ENCODE results near the gene GNB1L. TPM values are rescaled to one million over a fixed set of nuclear protein-coding genes. Genes with fewer than 3 reads are reported as not detected.
A peak's percentile ranks its signal among the peaks of the same experiment; 100 is the strongest.

GNB1L gene
- total RNA-seq, 1 donor from 2014 or later: 3.0 TPM

- Mint-ChIP-seq H3K27me3 (ENCODE audit: insufficient read depth, low read depth) (peaks cover 3% of the 10 kb centered on the region), H3K4me1 (no peaks in the 10 kb centered on the region), H3K36me3 (no peaks in the 10 kb centered on the region), H3K27ac (no peak overlapping the region), H3K4me3 (peak overlapping the region; percentile 27), H3K9me3 (no peaks in the 10 kb centered on the region)
- Histone ChIP-seq H2AFZ (replicated peaks) (no peak overlapping the region), H3K36me3 (no peaks in the 10 kb centered on the region), H3K9me3 (ENCODE audit: low read depth) (no peaks in the 10 kb centered on the region), H3K4me2 (no peak overlapping the region), H3K4me1 (peaks cover 12% of the 10 kb centered on the region), H3K27ac (no peak overlapping the region), H4K20me1 (ENCODE audit: low read depth) (no peaks in the 10 kb centered on the region), H3K27me3 (peaks cover 8% of the 10 kb centered on the region), H3F3A (ENCODE audit: low read depth) (no peaks in the 10 kb centered on the region), H3K9ac (no peak overlapping the region), H3K79me2 (ENCODE audit: low read depth) (no peaks in the 10 kb centered on the region), H3K4me3 (no peak overlapping the region)
- no peak for DNase-seq (ENCODE audit: low spot score)
- TF ChIP-seq EZH2phosphoT487 (IDR thresholded peaks at IDR 0.05) (no peak), CTCF (IDR thresholded peaks at IDR 0.05) (no peak), EZH2 (IDR thresholded peaks at IDR 0.05) (no peak)
These were observed 118.8 kb downstream of the GNB1L start for GRCh38 chr22:19735665-19736510.

DNA sequence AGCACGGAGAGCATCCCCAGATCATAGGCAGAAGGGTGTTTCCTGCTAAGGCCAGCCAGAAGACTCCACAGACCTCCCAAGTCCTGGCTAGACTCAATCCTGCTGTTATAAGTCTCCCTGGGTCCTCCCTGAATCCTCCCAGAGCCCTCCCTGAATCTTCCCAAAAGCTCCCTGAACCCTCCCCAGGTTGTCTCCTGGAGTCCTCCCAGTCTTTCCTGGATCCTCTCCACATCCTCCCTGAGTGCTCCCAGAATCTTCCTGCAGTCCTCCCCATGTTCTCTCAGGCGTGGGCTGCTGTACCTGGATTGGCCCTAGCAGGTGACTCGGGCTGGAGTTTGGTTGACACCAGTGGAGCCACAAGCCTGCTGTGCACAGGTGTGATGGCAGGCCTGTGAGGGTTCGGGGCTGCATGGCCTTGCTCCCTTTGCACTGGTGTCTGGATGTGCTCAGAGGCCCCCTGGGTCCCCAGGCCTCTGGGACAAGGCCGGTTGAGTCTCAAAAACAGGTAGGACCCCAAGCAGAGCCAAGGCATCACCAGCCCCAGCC, 119.8 kb downstream of the GNB1L start:
- H3K9me3 ChIP-seq (ENCODE audit: low read depth): no peaks in the 10 kb centered on the region
- Mint-ChIP-seq H3K9me3 (no peaks in the 10 kb centered on the region), H3K4me3 (no peak overlapping the region), H3K4me1 (no peaks in the 10 kb centered on the region), H3K27ac (peak overlapping the region; percentile 63), H3K36me3 (no peaks in the 10 kb centered on the region), H3K27me3 (ENCODE audit: insufficient read depth, low read depth) (peaks cover 9% of the 10 kb centered on the region)
- H2AFZ ChIP-seq (replicated peaks): no peak overlapping the region
- no peak overlapping the region for H3K9ac ChIP-seq
- no peaks in the 10 kb centered on the region for H3F3A ChIP-seq (ENCODE audit: low read depth)
- no peak overlapping the region for H3K4me3 ChIP-seq
- no peak for TF ChIP-seq EZH2 (IDR thresholded peaks at IDR 0.05)
- no peak for TF ChIP-seq CTCF (IDR thresholded peaks at IDR 0.05)
- TF ChIP-seq EZH2phosphoT487 (IDR thresholded peaks at IDR 0.05): no peak
- no peaks in the 10 kb centered on the region for H3K79me2 ChIP-seq (ENCODE audit: low read depth)
- no peaks in the 10 kb centered on the region for H3K36me3 ChIP-seq
- peaks cover 12% of the 10 kb centered on the region for H3K4me1 ChIP-seq
- H3K27ac ChIP-seq: no peak overlapping the region
- no peaks in the 10 kb centered on the region for H4K20me1 ChIP-seq (ENCODE audit: low read depth)
- DNase-seq (ENCODE audit: low spot score): no peak
- H3K4me2 ChIP-seq: no peak overlapping the region
- H3K27me3 ChIP-seq: peaks cover 15% of the 10 kb centered on the region

DNA sequence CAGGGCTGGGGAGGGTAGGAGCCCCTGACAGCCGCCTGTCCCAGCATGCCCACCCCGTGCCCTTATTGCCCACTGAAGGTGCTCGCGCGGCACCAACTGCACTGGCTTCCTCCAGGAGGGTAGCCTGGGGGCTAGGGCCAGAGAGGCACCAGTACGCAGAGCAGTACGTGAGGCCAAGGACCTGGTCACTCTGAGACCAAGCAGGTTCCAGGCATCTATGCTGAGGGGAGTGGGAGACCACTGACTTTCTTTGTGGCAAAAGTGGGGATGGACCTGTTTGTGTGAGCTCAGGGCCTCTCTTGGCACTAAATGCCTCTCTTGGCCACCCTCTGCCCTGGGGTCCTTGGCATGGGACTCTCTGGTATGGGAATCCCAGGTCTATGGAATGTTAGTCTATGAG, 120.5 kb downstream of the GNB1L start:
- Histone ChIP-seq H2AFZ (replicated peaks) (no peak overlapping the region), H3K9ac (no peak overlapping the region), H3K4me3 (no peak overlapping the region), H3K27ac (no peak overlapping the region), H3F3A (ENCODE audit: low read depth) (no peaks in the 10 kb centered on the region), H3K4me2 (no peak overlapping the region), H4K20me1 (ENCODE audit: low read depth) (no peaks in the 10 kb centered on the region), H3K9me3 (ENCODE audit: low read depth) (no peaks in the 10 kb centered on the region), H3K27me3 (peaks cover 22% of the 10 kb centered on the region), H3K79me2 (ENCODE audit: low read depth) (no peaks in the 10 kb centered on the region), H3K4me1 (peaks cover 12% of the 10 kb centered on the region), H3K36me3 (no peaks in the 10 kb centered on the region)
- H3K9me3 Mint-ChIP-seq: no peaks in the 10 kb centered on the region
- H3K4me1 Mint-ChIP-seq: no peaks in the 10 kb centered on the region
- H3K27me3 Mint-ChIP-seq (ENCODE audit: insufficient read depth, low read depth): peaks cover 10% of the 10 kb centered on the region
- H3K27ac Mint-ChIP-seq: no peak overlapping the region
- TF ChIP-seq CTCF (IDR thresholded peaks at IDR 0.05) (no peak), EZH2phosphoT487 (IDR thresholded peaks at IDR 0.05) (no peak), EZH2 (IDR thresholded peaks at IDR 0.05) (no peak)
- H3K36me3 Mint-ChIP-seq: no peaks in the 10 kb centered on the region
- no peak for DNase-seq (ENCODE audit: low spot score)
- no peak overlapping the region for H3K4me3 Mint-ChIP-seq

Data from neural progenitor cell (in vitro differentiated cells).